ENCODE data around the gene NCAPG2. TPM values are rescaled to one million over a fixed set of nuclear protein-coding genes. Genes with fewer than 3 reads are reported as not detected.

NCAPG2 gene
- total and polyA plus RNA-seq, 2 donors (not counting 1 experiment from before 2014, with no cell fraction given), result 10.9 to 18.7 TPM

DNA sequence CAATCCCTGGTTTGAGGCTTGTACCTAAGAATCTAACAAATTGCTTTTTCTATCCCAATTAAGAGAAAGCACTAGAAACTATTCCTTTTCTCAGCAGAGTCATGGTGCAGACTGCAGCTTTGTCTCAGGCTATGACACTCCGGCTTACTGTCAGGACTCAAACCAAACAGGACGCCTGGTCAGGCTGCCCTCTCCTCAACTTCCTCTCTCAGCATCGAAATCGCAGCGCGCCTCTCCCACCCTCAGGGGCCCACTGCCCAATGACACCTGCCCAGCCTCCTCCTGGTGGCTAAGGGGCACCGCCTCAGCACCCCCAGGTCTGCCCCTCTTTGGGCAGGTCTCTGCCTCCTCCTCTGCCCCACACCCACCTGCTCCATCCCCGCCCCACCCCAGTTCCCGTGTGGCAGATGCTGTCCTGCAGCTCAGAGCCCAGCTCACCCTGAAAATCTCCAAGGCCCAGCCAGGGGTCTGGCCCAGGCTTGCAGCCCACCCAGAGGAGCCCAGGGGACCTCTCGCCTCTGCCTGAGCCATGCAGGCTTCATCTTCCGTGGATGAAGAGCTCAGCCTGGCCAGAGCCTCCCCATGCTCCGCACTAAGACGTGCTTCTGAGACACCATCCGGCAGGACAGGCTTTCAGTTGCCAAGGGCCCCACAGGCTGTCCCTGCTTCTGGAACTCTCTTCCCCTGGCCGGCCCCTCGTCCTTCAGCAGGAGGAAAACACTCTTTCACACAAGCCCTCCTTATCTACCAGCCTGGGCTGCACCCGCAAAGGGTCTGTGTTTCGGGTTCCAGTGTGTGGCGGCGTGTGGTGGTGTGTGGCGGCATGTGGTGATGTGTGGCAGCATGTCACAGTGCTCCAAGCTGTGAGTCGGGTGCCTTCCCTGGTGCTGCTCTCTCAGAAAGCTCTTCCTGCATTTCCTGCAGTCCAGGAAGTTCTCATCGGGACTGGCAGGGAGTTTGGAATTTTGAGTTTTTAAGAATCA lies 100.5 kb downstream of the NCAPG2 start:
- H3K4me2 ChIP-seq (ENCODE audit: extremely low read depth, insufficient read depth, low read length), result no peak overlapping the region
- H3K9me3 ChIP-seq (ENCODE audit: control insufficient read depth, insufficient read depth, low read depth, low read length), result no peaks in the 10 kb centered on the region
- TF ChIP-seq, protein P1, sequence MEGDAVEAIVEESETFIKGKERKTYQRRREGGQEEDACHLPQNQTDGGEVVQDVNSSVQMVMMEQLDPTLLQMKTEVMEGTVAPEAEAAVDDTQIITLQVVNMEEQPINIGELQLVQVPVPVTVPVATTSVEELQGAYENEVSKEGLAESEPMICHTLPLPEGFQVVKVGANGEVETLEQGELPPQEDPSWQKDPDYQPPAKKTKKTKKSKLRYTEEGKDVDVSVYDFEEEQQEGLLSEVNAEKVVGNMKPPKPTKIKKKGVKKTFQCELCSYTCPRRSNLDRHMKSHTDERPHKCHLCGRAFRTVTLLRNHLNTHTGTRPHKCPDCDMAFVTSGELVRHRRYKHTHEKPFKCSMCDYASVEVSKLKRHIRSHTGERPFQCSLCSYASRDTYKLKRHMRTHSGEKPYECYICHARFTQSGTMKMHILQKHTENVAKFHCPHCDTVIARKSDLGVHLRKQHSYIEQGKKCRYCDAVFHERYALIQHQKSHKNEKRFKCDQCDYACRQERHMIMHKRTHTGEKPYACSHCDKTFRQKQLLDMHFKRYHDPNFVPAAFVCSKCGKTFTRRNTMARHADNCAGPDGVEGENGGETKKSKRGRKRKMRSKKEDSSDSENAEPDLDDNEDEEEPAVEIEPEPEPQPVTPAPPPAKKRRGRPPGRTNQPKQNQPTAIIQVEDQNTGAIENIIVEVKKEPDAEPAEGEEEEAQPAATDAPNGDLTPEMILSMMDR (conservative IDR thresholded peaks at IDR 0.05 in 1 of 2, IDR thresholded peaks at IDR 0.05 in 1 of 2; ENCODE audit: low read depth in 1 of 2, low read length in 2 of 2), result no peak
- no peak for TF ChIP-seq EZH2 (IDR thresholded peaks at IDR 0.05; ENCODE audit: low read length, missing control alignments)

DNA sequence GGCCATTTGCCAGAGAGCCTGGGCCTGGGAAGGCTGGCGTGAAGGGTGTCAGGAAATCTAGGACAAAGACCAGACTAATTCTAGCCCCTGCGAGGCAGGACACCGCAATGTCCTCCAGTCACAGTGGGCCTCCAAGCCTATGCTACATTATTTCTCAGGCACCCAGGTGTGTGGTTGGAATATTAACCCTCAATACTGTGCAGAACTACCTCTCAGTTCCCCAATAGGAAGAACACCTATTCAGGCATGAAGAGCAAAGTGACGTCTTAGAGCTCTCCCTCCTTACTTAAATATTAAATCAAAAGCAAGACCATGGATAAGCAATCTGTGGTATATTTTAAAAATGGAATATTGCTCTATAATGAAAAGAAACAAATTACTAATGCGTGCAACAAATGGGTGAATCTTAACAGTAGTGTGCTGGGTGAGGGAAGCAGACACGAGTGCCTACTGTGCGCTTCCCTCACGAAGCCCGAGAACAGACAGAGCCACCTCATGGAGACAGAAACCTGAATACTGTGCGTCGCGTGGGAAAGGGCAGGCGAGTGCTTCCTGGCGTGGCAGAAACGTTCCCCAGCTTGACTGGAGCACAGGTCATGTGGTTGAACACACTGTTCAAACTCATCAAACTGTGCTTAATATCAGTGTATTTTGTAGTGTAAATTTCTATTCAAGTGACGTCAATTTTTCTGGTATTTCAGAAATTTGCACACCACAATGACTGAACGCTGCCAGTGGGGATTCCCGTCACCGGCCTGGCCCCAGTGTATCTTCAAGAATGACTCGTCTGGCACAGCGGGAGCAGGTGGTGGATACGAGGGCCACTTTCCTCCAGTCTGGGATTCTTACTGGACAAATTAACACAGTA lies 101.5 kb downstream of the NCAPG2 start:
- Histone ChIP-seq H3K9ac (ENCODE audit: insufficient read depth, low read length) (no peak overlapping the region), H3K27me3 (ENCODE audit: control insufficient read depth, insufficient read depth, low read length) (no peaks in the 10 kb centered on the region), H3K4me2 (ENCODE audit: extremely low read depth, insufficient read depth, low read length) (no peak overlapping the region), H3K36me3 (ENCODE audit: control insufficient read depth, insufficient read depth, low read length) (no peaks in the 10 kb centered on the region), H3K9me3 (ENCODE audit: control insufficient read depth, insufficient read depth, low read depth, low read length) (no peaks in the 10 kb centered on the region), H3K79me2 (ENCODE audit: control insufficient read depth, insufficient read depth, low read length) (no peaks in the 10 kb centered on the region), H3K27ac (ENCODE audit: insufficient read depth, low read length) (no peak overlapping the region), H3K4me1 (ENCODE audit: control insufficient read depth, extremely low read depth, insufficient read depth, low read length) (no peaks in the 10 kb centered on the region), H2AFZ (ENCODE audit: low read length) (no peak overlapping the region), H4K20me1 (ENCODE audit: control insufficient read depth, extremely low read depth, insufficient read depth, low read length) (no peaks in the 10 kb centered on the region), H3K4me3 (replicated peaks in 1 of 4; ENCODE audit: control extremely low read depth in 1 of 4, insufficient read depth in 1 of 4, low read depth in 3 of 4, low read length in 4 of 4) (no peak overlapping the region)
- TF ChIP-seq, protein P1 (conservative IDR thresholded peaks at IDR 0.05 in 1 of 2, IDR thresholded peaks at IDR 0.05 in 1 of 2; ENCODE audit: low read depth in 1 of 2, low read length in 2 of 2), result no peak
- TF ChIP-seq EZH2 (IDR thresholded peaks at IDR 0.05; ENCODE audit: low read length, missing control alignments), result no peak
- peak; percentile 17 to 60 for DNase-seq (ENCODE audit: low read depth in 2 of 2)

More for the DNA sequence above, 100.5 kb downstream of the NCAPG2 start:
- Histone ChIP-seq H4K20me1 (ENCODE audit: control insufficient read depth, extremely low read depth, insufficient read depth, low read length) (no peaks in the 10 kb centered on the region), H3K79me2 (ENCODE audit: control insufficient read depth, insufficient read depth, low read length) (no peaks in the 10 kb centered on the region), H3K4me3 (replicated peaks in 1 of 4; ENCODE audit: control extremely low read depth in 1 of 4, insufficient read depth in 1 of 4, low read depth in 3 of 4, low read length in 4 of 4) (no peak overlapping the region), H3K4me1 (ENCODE audit: control insufficient read depth, extremely low read depth, insufficient read depth, low read length) (no peaks in the 10 kb centered on the region), H3K9ac (ENCODE audit: insufficient read depth, low read length) (no peak overlapping the region), H3K27ac (ENCODE audit: insufficient read depth, low read length) (no peak overlapping the region), H2AFZ (ENCODE audit: low read length) (no peak overlapping the region), H3K36me3 (ENCODE audit: control insufficient read depth, insufficient read depth, low read length) (no peaks in the 10 kb centered on the region), H3K27me3 (ENCODE audit: control insufficient read depth, insufficient read depth, low read length) (no peaks in the 10 kb centered on the region)
- no peak for DNase-seq (ENCODE audit: low read depth in 2 of 2)

DNA sequence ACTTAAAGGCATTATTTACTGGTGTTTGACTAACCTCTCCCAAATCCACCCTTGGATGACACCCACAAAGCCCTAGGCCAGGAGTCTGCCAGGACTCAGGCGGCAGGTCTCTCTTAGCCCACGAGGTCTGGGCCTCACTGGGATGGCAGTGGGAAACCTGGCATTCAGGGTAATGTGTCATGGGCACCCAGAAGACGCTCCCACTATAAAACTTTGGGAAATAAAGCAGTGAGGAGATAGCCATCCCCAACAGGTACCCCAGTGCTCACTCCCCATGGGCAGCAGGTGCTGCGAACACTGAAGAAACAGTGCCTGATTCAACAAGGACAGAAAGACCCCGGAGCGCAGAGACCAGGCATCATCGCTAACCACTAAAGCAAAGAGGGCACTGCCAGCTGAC lies 102.6 kb downstream of the NCAPG2 start:
- Histone ChIP-seq H2AFZ (ENCODE audit: low read length) (no peak overlapping the region), H3K4me2 (ENCODE audit: extremely low read depth, insufficient read depth, low read length) (no peak overlapping the region)

More for the DNA sequence above, 102.6 kb downstream of the NCAPG2 start:
- no peak overlapping the region for H3K27ac ChIP-seq (ENCODE audit: insufficient read depth, low read length)
- no peaks in the 10 kb centered on the region for H3K79me2 ChIP-seq (ENCODE audit: control insufficient read depth, insufficient read depth, low read length)
- DNase-seq (ENCODE audit: low read depth in 2 of 2), result no peak
- TF ChIP-seq, protein P1 (conservative IDR thresholded peaks at IDR 0.05 in 1 of 2, IDR thresholded peaks at IDR 0.05 in 1 of 2; ENCODE audit: low read depth in 1 of 2, low read length in 2 of 2), result no peak
- no peak for TF ChIP-seq EZH2 (IDR thresholded peaks at IDR 0.05; ENCODE audit: low read length, missing control alignments)
- no peak overlapping the region for H3K9ac ChIP-seq (ENCODE audit: insufficient read depth, low read length)
- no peaks in the 10 kb centered on the region for H3K36me3 ChIP-seq (ENCODE audit: control insufficient read depth, insufficient read depth, low read length)
- no peak overlapping the region for H3K4me3 ChIP-seq (replicated peaks in 1 of 4; ENCODE audit: control extremely low read depth in 1 of 4, insufficient read depth in 1 of 4, low read depth in 3 of 4, low read length in 4 of 4)
- H3K9me3 ChIP-seq (ENCODE audit: control insufficient read depth, insufficient read depth, low read depth, low read length), result no peaks in the 10 kb centered on the region
- H3K27me3 ChIP-seq (ENCODE audit: control insufficient read depth, insufficient read depth, low read length), result no peaks in the 10 kb centered on the region
- no peaks in the 10 kb centered on the region for H4K20me1 ChIP-seq (ENCODE audit: control insufficient read depth, extremely low read depth, insufficient read depth, low read length)
- no peaks in the 10 kb centered on the region for H3K4me1 ChIP-seq (ENCODE audit: control insufficient read depth, extremely low read depth, insufficient read depth, low read length)
